T-helper 2 cell (primary cell): ENCODE measurements around the gene GTF2IRD2.
A peak's percentile ranks its signal among the peaks of the same experiment; 100 is the strongest.
"Not testable (repeated sequence)": the region's sequence is repeated elsewhere in the genome, so short reads cannot be mapped to it uniquely, and the experiment has no call there.

Experiments
- DNase-seq, 5 experiments: peaks; one replicate each; pipeline versions ENCODE4 v3.0.0 to v3.0.0-alpha.2; 2012 to 2022

GTF2IRD2 gene

GRCh38 chr7:74788369-74789150, 62.8 kb downstream of the GTF2IRD2 start:
- DNase-seq: peak; percentile 83 to 98 (median 92)

- not testable (repeated sequence) for DNase-seq
These were observed 67.8 kb downstream of the GTF2IRD2 start for GRCh38 chr7:74783595-74783994.

- not testable (repeated sequence) for DNase-seq
These were observed 69.7 kb downstream of the GTF2IRD2 start for GRCh38 chr7:74781746-74782145.

DNA sequence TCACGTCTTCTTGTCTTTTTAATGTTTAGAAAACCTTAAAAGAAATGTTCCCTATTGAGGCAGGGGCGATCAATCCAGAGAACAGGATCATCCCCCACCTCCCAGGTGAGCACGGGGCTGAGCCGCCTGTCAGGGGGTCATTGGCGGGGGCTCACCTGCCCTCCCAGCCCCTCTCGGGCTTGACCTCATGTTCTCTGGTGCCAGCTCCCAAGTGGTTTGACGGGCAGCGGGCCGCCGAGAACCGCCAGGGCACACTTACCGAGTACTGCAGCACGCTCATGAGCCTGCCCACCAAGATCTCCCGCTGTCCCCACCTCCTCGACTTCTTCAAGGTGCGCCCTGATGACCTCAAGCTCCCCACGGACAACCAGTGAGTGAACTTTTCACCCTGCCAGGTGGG, 72.4 kb downstream of the GTF2IRD2 start:
- not testable (repeated sequence) for DNase-seq

DNA sequence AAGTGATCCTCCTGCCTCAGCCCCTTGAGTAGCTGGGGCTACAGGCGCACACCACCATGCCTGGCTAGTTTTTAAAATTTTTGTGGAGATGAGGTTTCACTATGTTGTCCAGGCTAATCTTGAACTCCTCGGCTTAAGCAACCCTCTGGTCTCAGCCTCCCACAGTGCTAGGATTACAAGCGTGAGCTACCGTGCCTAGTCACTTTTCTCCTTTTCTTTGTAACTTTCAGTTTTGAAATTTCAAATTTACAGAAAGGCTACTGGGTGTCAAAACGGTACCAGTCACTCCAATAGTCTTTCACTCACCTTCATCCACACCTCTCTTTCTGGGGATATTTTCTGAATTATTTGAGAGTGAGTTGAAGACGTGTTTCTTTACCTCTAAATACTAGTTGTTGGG, 76.3 kb downstream of the GTF2IRD2 start:
- not testable (repeated sequence) for DNase-seq

DNA sequence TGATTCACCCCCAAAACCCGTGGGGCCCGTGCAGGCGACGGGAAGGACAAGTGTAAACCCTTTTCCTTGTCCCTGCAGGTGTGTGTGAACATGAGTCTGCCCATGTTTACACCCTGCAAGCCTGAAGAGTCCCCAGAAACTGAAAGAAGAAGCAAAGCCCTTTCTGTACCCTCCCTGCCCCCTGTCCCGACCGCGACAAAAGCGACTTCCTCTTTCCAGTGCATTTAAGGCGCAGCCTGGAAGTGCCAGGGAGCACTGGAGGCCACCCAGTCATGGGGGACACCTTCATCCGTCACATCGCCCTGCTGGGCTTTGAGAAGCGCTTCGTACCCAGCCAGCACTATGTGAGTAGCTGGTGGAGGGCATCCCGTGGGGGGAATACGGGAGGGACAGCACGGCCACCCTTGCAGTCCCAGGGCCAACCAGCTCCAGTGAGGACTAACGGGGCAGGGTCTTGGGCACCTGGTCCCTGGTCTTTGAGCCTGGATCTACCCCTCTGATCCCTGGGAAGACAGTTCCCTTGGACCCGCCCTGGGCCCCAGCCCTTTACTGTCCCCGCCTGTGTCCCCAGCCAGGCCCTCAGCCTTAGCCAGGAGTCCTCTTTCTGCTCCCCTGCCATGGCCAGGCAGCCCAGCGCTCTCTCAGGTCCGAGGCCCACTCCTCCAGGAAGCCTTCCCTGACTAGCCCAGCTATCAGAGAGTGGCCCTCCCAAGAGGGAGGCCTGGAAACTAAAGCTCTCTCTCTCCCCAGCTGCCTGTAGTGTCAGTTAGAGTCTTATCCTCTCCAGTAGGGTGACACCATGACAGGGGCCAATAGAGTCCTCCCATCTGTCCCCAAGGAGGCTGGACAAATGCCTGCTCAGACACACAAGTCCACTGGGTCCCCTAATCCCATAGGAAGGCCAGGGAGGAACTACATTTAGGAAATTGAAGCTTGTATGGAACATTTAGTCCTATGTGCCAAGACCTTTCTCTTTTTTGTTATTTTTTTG, 77.3 kb downstream of the GTF2IRD2 start, which contains the start of gene NCF1:
TSS of gene NCF1 (plus strand) at position 252 of the 991 bp plus-strand sequence. CDS start at position 273, 21 bp downstream.
- not testable (repeated sequence) for DNase-seq

DNA sequence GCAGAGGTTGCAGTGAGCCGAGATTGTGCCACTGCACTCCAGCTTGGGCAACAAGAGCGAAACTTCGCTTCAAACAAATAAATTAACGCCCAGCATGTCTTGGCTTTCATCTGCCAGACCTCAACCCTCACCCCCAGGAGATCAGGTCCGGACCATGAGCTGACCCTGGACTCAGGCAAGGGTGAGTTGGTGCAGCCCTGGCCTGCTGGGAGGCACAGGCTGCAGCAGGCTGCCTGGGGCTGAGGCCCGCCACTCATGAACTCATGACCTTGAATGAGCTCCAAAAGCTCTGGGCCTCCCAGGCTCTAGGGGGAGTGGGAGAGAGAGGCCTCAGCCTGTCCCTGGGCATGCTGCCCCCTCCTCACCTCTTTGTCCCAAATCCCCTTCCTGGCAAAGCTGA, 79.3 kb downstream of the GTF2IRD2 start:
- not testable (repeated sequence) for DNase-seq

- DNase-seq: not testable (repeated sequence)
These were observed 81.3 kb downstream of the GTF2IRD2 start for GRCh38 chr7:74770062-74770461.

DNA sequence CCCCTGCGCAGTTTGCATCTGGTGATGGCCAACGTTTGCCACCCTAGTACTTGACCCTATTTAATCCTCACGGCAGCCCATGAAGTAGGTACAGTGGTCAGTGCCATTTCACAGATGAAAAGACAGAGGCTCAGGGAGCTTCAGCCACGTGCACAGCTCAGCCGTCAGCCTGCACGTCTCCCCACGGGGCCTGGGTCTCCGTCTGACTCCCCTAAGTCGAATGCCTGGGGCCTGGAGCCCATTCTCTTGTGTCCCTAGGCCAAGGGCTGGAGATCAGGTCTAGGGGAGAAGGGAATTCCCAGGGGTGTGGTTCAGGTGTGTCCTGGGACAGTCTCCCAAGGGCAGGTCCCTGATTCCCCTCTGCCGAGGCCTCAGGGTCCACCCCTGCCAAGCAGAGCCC, 84.4 kb downstream of the GTF2IRD2 start:
- not testable (repeated sequence) for DNase-seq

DNA sequence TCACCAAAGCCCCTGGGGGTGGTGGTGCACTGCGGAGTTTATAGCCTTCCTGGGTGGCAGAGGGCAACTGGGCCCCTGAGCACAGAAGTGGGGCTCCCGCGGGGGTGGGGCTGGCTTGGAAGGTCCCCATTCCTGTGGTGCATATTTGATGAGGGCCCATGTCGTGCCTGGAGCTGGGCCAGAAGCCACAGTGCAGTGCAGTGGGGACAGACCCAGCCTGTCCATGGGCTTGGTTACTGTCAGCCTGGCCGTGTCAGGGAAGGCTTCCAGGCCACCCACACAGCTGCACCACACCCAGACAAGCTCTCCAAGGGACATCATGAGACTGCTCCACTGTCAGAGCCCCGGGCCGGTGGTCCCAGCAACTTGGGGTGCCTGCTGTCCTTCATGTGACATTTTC, 84.9 kb downstream of the GTF2IRD2 start:
- not testable (repeated sequence) for DNase-seq

DNA sequence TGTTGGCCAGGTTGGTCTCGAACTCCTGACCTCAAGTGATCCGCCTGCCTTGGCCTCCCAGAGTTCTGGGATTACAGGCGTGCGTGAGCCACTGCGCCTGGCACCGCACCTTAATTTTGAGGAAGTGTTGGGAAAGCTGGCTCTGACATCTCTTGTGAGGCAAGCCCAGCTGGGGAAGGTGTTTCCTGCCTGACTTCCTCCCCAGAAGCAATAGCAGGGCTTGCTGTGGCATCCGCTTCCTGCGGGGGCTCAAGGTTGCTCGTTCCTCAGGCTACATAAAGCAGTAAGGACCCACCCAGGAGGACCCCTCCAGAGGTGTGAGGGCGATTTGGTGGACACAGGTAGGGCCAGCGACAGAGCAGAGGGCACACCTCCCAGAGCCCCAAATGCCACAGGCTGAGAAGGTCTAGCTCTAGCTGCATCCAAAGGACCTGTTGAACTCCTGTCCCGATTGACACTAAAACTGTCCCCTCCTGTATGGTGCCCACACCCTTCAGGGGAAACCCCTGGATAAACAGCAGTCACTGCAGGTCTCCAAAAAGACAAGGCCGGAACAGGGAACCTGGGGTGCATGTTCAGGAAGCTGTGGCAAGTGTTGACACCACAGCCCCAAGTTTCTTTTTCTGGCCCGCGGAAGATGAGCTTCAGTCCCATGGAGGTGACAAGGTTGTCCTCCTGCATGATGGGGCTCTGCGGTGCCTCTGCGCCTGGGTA, 86.0 kb downstream of the GTF2IRD2 start:
- DNase-seq: not testable (repeated sequence)

DNA sequence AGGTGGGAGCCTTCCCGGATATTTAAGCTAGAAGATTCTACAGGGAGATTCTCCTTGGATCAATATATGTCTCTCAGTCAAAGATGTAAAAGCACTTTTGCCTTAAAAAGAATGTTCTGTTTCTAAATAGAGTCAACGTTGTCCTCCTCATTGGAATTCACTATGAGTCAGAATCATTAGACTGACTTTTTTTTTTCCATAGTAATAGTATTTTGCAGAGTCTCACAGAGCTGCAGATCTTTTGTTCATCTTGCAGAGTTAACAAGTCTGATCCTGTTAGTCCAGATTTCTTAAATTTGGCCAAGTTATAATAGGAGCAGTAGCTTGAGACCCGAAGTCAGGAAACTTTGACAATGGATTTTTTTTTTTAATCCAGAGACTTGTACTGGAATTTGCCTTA, 92.4 kb downstream of the GTF2IRD2 start:
- not testable (repeated sequence) for DNase-seq

DNA sequence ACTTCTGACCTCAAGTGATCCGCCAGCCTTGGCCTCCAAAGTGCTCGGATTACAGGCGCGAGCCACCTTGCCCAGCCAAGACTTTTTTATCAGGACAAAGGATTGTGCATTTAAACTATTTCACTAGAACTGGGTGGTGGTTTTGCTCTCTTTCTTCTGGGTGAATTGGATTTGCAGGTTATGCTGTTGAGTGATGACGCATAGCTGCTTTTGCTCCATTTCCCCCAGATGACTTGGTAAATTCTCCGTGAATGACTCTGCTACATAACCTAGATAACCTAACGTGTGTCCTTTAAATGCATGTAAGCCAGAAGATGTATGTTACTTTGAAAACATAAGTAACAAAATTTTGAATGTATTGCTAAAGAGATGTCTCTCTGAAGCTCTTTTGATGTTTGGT, 93.1 kb downstream of the GTF2IRD2 start:
- DNase-seq: not testable (repeated sequence)

GRCh38 chr7:74756673-74757072, 94.7 kb downstream of the GTF2IRD2 start:
- DNase-seq: not testable (repeated sequence)

DNA sequence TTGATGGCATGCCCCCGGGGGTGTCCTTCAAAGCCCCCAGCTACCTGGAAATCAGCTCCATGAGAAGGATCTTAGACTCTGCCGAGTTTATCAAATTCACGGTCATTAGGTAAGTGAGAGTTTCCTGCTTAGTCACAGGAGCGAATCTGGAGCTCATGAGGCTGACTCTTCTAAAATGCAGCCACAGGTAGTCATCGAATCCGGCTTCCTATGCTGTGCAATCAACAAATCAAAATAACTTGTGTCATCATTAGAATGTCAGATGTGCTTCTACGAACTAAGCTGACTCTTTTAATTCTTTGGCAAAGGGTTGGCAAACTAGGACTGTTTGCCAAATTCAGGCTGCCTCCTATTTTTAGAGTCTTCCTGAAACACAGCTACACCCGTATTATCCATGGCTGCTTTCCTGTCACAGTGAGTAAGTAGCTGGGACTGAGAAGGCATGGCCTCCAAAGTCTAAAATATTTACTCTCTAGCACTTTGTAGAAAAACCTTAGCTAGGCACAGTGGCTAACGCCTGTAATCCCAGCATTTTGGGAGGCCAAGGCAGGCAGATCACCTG, 97.4 kb downstream of the GTF2IRD2 start:
- not testable (repeated sequence) for DNase-seq
